ENCODE data around the gene RIMS4.

RIMS4 gene

GRCh38 chr20:44747166-44748004 lies 63.0 kb downstream of the RIMS4 start:
- H3K79me2 ChIP-seq (ENCODE audit: control insufficient read depth, low read length): no peaks in the 10 kb centered on the region
- no peaks in the 10 kb centered on the region for H3K9me2 ChIP-seq (replicated peaks; ENCODE audit: control insufficient read depth, low read length)
- H3K4me1 ChIP-seq (ENCODE audit: control insufficient read depth, low read length): peaks cover 8% of the 10 kb centered on the region; the same call in 1 of the 2 replicates
- H3K36me3 ChIP-seq (ENCODE audit: control insufficient read depth, low read length): no peaks in the 10 kb centered on the region
- no peak overlapping the region for H3K27ac ChIP-seq (ENCODE audit: low read depth, low read length)
- H3K27me3 ChIP-seq (ENCODE audit: control insufficient read depth, low read length): peaks cover 21% of the 10 kb centered on the region
- no peak overlapping the region for H3K4me3 ChIP-seq (ENCODE audit: low read length)
- no peaks in the 10 kb centered on the region for H3K9me3 ChIP-seq (ENCODE audit: control insufficient read depth, insufficient read depth, low read length)
- TF ChIP-seq CTCF (IDR thresholded peaks at IDR 0.05; ENCODE audit: low read depth, low read length, poor library complexity, severe bottlenecking) (peak; percentile 85), EZH2phosphoT487 (IDR thresholded peaks at IDR 0.05; ENCODE audit: borderline replicate concordance, low read length) (no peak)
- no peaks in the 10 kb centered on the region for H4K20me1 ChIP-seq (ENCODE audit: control insufficient read depth, insufficient read depth, low read depth, low read length)
- H3K4me2 ChIP-seq (ENCODE audit: low read length): no peak overlapping the region
- no peaks in the 10 kb centered on the region for H3F3A ChIP-seq (ENCODE audit: control insufficient read depth, insufficient read depth)

DNA sequence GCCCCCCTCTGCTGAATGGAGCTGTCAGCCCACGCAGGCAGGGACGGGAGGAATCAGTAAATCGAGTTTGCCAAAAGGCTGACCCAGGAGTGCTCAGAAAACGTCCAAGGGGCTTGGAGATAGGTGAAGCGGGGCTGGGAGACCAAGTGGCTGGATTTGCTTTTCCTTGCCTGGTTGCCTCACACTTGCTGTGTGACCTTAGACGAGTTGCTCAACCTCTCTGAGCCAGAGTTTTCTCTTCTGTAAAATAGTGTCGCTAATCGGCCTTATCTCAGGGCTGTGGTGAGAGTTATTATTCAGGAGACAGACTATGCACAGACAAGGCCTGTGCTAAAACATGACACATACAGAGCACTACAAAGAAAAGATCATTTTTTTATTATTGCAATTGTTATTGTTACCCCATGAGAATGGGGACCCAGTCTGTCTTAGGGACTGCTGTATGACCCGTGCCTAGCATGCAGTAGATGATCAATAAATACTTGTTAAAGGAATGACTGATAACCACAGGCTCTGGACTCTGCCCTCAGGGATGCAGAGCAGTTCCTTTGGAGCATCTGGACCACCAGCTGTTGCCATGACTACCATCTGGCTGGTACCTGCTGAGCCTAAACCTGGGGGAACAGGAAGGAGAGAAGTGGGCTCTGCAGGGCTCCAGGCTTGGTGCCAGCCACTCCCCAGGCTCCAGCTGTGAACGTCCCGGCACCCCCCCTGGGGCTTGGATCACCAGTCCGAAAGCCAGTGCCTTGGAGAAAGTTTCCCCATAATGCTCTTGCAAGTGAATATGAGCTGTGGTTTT lies 63.8 kb downstream of the RIMS4 start:
- Histone ChIP-seq H3F3A (ENCODE audit: control insufficient read depth, insufficient read depth) (no peaks in the 10 kb centered on the region), H3K9me3 (ENCODE audit: control insufficient read depth, insufficient read depth, low read length) (no peaks in the 10 kb centered on the region), H3K27me3 (ENCODE audit: control insufficient read depth, low read length) (peaks cover 21% of the 10 kb centered on the region), H3K4me3 (ENCODE audit: low read length) (peak overlapping the region; percentile 48), H3K9me2 (replicated peaks; ENCODE audit: control insufficient read depth, low read length) (no peaks in the 10 kb centered on the region), H3K4me2 (ENCODE audit: low read length) (peak overlapping the region; percentile 49), H3K4me1 (ENCODE audit: control insufficient read depth, low read length) (peaks cover 8% of the 10 kb centered on the region; the same call in 1 of the 2 replicates), H3K79me2 (ENCODE audit: control insufficient read depth, low read length) (no peaks in the 10 kb centered on the region), H3K27ac (ENCODE audit: low read depth, low read length) (no peak overlapping the region), H3K36me3 (ENCODE audit: control insufficient read depth, low read length) (no peaks in the 10 kb centered on the region), H4K20me1 (ENCODE audit: control insufficient read depth, insufficient read depth, low read depth, low read length) (no peaks in the 10 kb centered on the region)
- no peak for TF ChIP-seq CTCF (IDR thresholded peaks at IDR 0.05; ENCODE audit: low read depth, low read length, poor library complexity, severe bottlenecking)
- TF ChIP-seq EZH2phosphoT487 (IDR thresholded peaks at IDR 0.05; ENCODE audit: borderline replicate concordance, low read length): no peak

DNA sequence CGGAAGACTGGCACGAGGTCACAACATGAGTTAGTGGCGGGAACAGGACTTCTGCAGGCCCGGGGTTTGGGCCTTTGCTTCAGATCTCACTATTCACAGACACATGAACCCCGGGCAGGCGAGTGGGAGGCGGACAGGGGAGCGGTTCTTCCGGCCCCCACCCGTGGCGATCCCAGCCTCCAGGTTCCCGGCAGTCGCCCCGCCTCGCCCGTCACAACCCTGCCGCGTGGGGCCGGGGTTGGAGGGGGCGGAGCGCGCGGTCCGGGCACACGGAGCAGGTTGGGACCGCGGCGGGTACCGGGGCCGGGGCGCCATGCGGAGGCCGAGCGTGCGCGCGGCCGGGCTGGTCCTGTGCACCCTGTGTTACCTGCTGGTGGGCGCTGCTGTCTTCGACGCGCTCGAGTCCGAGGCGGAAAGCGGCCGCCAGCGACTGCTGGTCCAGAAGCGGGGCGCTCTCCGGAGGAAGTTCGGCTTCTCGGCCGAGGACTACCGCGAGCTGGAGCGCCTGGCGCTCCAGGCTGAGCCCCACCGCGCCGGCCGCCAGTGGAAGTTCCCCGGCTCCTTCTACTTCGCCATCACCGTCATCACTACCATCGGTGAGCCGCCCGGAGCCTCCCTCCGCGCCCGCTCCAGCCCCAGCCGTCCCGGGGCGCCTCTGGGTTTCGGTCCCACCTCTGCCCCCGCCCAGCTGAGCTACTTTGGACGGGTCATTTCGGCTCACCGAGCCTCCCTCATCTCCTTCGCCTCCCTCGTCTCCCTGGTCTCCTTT lies 64.6 kb downstream of the RIMS4 start, which contains the start of gene KCNK15:
TSS of gene KCNK15 (plus strand) at position 268 of the 769 bp plus-strand sequence. CDS start at position 314, 46 bp downstream.
- Histone ChIP-seq H3K27me3 (ENCODE audit: control insufficient read depth, low read length) (peaks cover 21% of the 10 kb centered on the region), H3K27ac (ENCODE audit: low read depth, low read length) (no peak within 1 kb of the TSS), H3K4me3 (ENCODE audit: low read length) (peak within 1 kb of the TSS; percentile 48)

More for the DNA sequence above, 64.6 kb downstream of the RIMS4 start, which contains the start of gene KCNK15:
- Histone ChIP-seq H3K36me3 (ENCODE audit: control insufficient read depth, low read length) (no peaks in the 10 kb centered on the region), H4K20me1 (ENCODE audit: control insufficient read depth, insufficient read depth, low read depth, low read length) (no peaks in the 10 kb centered on the region), H3K4me1 (ENCODE audit: control insufficient read depth, low read length) (peaks cover 8% of the 10 kb centered on the region; the same call in 1 of the 2 replicates), H3K9me3 (ENCODE audit: control insufficient read depth, insufficient read depth, low read length) (no peaks in the 10 kb centered on the region), H3F3A (ENCODE audit: control insufficient read depth, insufficient read depth) (no peaks in the 10 kb centered on the region), H3K4me2 (ENCODE audit: low read length) (peak within 1 kb of the TSS; percentile 49), H3K79me2 (ENCODE audit: control insufficient read depth, low read length) (no peaks in the 10 kb centered on the region), H3K9me2 (replicated peaks; ENCODE audit: control insufficient read depth, low read length) (no peaks in the 10 kb centered on the region)
- peak; percentile 38; the same call in 1 of the 2 replicates for TF ChIP-seq EZH2phosphoT487 (IDR thresholded peaks at IDR 0.05; ENCODE audit: borderline replicate concordance, low read length)
- TF ChIP-seq CTCF (IDR thresholded peaks at IDR 0.05; ENCODE audit: low read depth, low read length, poor library complexity, severe bottlenecking): no peak

Measured in DOHH2 (cell line).